Duodenal mucosa (tissue), 2 donors: ENCODE data around the gene CSNK2A3.
"Not testable (repeated sequence)": the region's sequence is repeated elsewhere in the genome, so short reads cannot be mapped to it uniquely, and the experiment has no call there.

Experiments
- H3K27ac ChIP-seq: one replicate; pipeline ENCODE4 v1.7.0; 2013; ENCODE audit warnings: low read depth, low read length
- H3K27me3 ChIP-seq, 2 donors: one replicate each; pipeline ENCODE4 v1.7.0; 2013; ENCODE audit warnings: low read length in 2 of 2, control low read depth in 1 of 2; ENCODE audit not compliant: insufficient read depth in 2 of 2, control insufficient read depth in 1 of 2
- H3K36me3 ChIP-seq, 2 donors: one replicate each; pipeline ENCODE4 v1.7.0; 2013; ENCODE audit warnings: low read length in 2 of 2, control low read depth in 1 of 2; ENCODE audit not compliant: insufficient read depth in 2 of 2, control insufficient read depth in 1 of 2
- H3K4me1 ChIP-seq, 2 donors: one replicate each; pipeline ENCODE4 v1.7.0; 2013; ENCODE audit warnings: low read length in 2 of 2, control low read depth in 1 of 2; ENCODE audit not compliant: insufficient read depth in 2 of 2, control insufficient read depth in 1 of 2
- H3K4me3 ChIP-seq, 2 donors: one replicate each; pipeline ENCODE4 v1.7.0; 2013; ENCODE audit warnings: low read length in 2 of 2, low read depth in 1 of 2
- H3K9ac ChIP-seq, 2 donors: one replicate each; pipeline ENCODE4 v1.7.0; 2013; ENCODE audit warnings: low read length in 2 of 2, low read depth in 1 of 2
- H3K9me3 ChIP-seq, 2 donors: one replicate each; pipeline ENCODE4 v1.7.0; 2013; ENCODE audit warnings: low read length in 2 of 2, control low read depth in 1 of 2; ENCODE audit not compliant: control insufficient read depth in 1 of 2

CSNK2A3 gene

GRCh38 chr11:11359611-11360010 is 6.6 kb upstream of the CSNK2A3 start:
- Histone ChIP-seq H3K27me3 (no peaks in the 10 kb centered on the region), H3K27ac (no peak overlapping the region), H3K4me3 (no peak overlapping the region), H3K36me3 (no peaks in the 10 kb centered on the region), H3K9me3 (no peaks in the 10 kb centered on the region), H3K9ac (no peak overlapping the region), H3K4me1 (no peaks in the 10 kb centered on the region)

GRCh38 chr11:11356842-11357241 is 3.8 kb upstream of the CSNK2A3 start:
- Histone ChIP-seq H3K4me1 (no peaks in the 10 kb centered on the region), H3K36me3 (no peaks in the 10 kb centered on the region), H3K4me3 (no peak overlapping the region), H3K9ac (no peak overlapping the region), H3K9me3 (no peaks in the 10 kb centered on the region), H3K27me3 (no peaks in the 10 kb centered on the region), H3K27ac (no peak overlapping the region)

GRCh38 chr11:11351851-11352250 is 1.2 kb downstream of the CSNK2A3 start:
- not testable (repeated sequence) for H3K27ac ChIP-seq, H3K27me3 ChIP-seq, H3K9me3 ChIP-seq, H3K36me3 ChIP-seq, H3K4me3 ChIP-seq, H3K9ac ChIP-seq, H3K4me1 ChIP-seq

- Histone ChIP-seq H3K4me1 (no peaks in the 10 kb centered on the region), H3K27ac (no peak overlapping the region), H3K9me3 (no peaks in the 10 kb centered on the region), H3K9ac (no peak overlapping the region), H3K4me3 (no peak overlapping the region), H3K27me3 (peaks cover 4% of the 10 kb centered on the region in 2 donors), H3K36me3 (no peaks in the 10 kb centered on the region)
Measured at GRCh38 chr11:11351042-11351586, 1.9 kb downstream of the CSNK2A3 start.

- H3K9me3 ChIP-seq, result no peaks in the 10 kb centered on the region
- H3K27ac ChIP-seq, result no peak overlapping the region
- no peak overlapping the region for H3K4me3 ChIP-seq
- no peak overlapping the region for H3K9ac ChIP-seq
- H3K27me3 ChIP-seq, result peaks cover 4% of the 10 kb centered on the region in 2 donors
- H3K4me1 ChIP-seq, result no peaks in the 10 kb centered on the region
- H3K36me3 ChIP-seq, result no peaks in the 10 kb centered on the region
Measured at GRCh38 chr11:11349870-11350337, 3.1 kb downstream of the CSNK2A3 start.

GRCh38 chr11:11349106-11349825 is 3.8 kb downstream of the CSNK2A3 start:
- no peak overlapping the region for H3K4me3 ChIP-seq
- H3K27ac ChIP-seq, result no peak overlapping the region
- no peaks in the 10 kb centered on the region for H3K4me1 ChIP-seq
- no peak overlapping the region for H3K9ac ChIP-seq
- no peaks in the 10 kb centered on the region for H3K36me3 ChIP-seq
- H3K27me3 ChIP-seq, result peaks cover 4% of the 10 kb centered on the region in 2 donors
- H3K9me3 ChIP-seq, result no peaks in the 10 kb centered on the region

- Histone ChIP-seq H3K27me3 (peaks cover 4% of the 10 kb centered on the region in 2 donors), H3K9ac (no peak overlapping the region), H3K4me3 (no peak overlapping the region), H3K27ac (no peak overlapping the region), H3K36me3 (no peaks in the 10 kb centered on the region), H3K9me3 (no peaks in the 10 kb centered on the region), H3K4me1 (no peaks in the 10 kb centered on the region)
Measured at GRCh38 chr11:11348303-11348702, 4.7 kb downstream of the CSNK2A3 start.

- Histone ChIP-seq H3K27ac (no peak overlapping the region), H3K27me3 (peaks cover 4% of the 10 kb centered on the region in 2 donors), H3K4me3 (no peak overlapping the region), H3K9ac (no peak overlapping the region), H3K36me3 (no peaks in the 10 kb centered on the region), H3K4me1 (no peaks in the 10 kb centered on the region), H3K9me3 (no peaks in the 10 kb centered on the region)
Measured at GRCh38 chr11:11347592-11347991, 5.5 kb downstream of the CSNK2A3 start.

GRCh38 chr11:11346303-11346702 is 6.7 kb downstream of the CSNK2A3 start:
- H3K36me3 ChIP-seq, result no peaks in the 10 kb centered on the region
- H3K27ac ChIP-seq, result no peak overlapping the region
- no peak overlapping the region for H3K4me3 ChIP-seq
- no peaks in the 10 kb centered on the region for H3K4me1 ChIP-seq
- no peaks in the 10 kb centered on the region for H3K9me3 ChIP-seq
- H3K9ac ChIP-seq, result no peak overlapping the region
- peaks cover 4% of the 10 kb centered on the region in 2 donors for H3K27me3 ChIP-seq

GRCh38 chr11:11345099-11345498 is 8.0 kb downstream of the CSNK2A3 start:
- Histone ChIP-seq H3K4me3 (no peak overlapping the region), H3K9ac (no peak overlapping the region), H3K27me3 (peaks cover 0 to 4% of the 10 kb centered on the region in 2 donors), H3K4me1 (no peaks in the 10 kb centered on the region), H3K9me3 (no peaks in the 10 kb centered on the region), H3K27ac (no peak overlapping the region), H3K36me3 (no peaks in the 10 kb centered on the region)
